ENCODE results near the gene POLR3GL.

The POLR3GL gene

GRCh38 chr1:145967288-145967687 lies 2.8 kb downstream of the POLR3GL start:
- FAIRE-seq (no peak), DNase-seq (ENCODE audit: insufficient read length, low spot score) (no peak)

GRCh38 chr1:145972580-145972979 lies 8.1 kb downstream of the POLR3GL start:
- TF ChIP-seq SPI1 (IDR thresholded peaks at IDR 0.05; ENCODE audit: low read depth, low read length) (no peak), POLR2AphosphoS5 (IDR thresholded peaks at IDR 0.05; ENCODE audit: low read depth, low read length) (no peak), PAX5 (IDR thresholded peaks at IDR 0.05; ENCODE audit: insufficient read depth, low read length, severe bottlenecking) (no peak), POU2F2 (IDR thresholded peaks at IDR 0.05; ENCODE audit: low read depth, low read length) (no peak), POLR2A (IDR thresholded peaks at IDR 0.05; ENCODE audit: low read depth, low read length) (no peak), TAF1 (IDR thresholded peaks at IDR 0.05; ENCODE audit: low read depth, low read length) (no peak)
- DNase-seq (ENCODE audit: insufficient read length, low spot score) = no peak
- no peak for FAIRE-seq

More at GRCh38 chr1:145967288-145967687, 2.8 kb downstream of the POLR3GL start:
- TF ChIP-seq TAF1 (IDR thresholded peaks at IDR 0.05; ENCODE audit: low read depth, low read length) (no peak), SPI1 (IDR thresholded peaks at IDR 0.05; ENCODE audit: low read depth, low read length) (no peak), POLR2A (IDR thresholded peaks at IDR 0.05; ENCODE audit: low read depth, low read length) (no peak), PAX5 (IDR thresholded peaks at IDR 0.05; ENCODE audit: insufficient read depth, low read length, severe bottlenecking) (no peak), POLR2AphosphoS5 (IDR thresholded peaks at IDR 0.05; ENCODE audit: low read depth, low read length) (no peak), POU2F2 (IDR thresholded peaks at IDR 0.05; ENCODE audit: low read depth, low read length) (no peak)

DNA sequence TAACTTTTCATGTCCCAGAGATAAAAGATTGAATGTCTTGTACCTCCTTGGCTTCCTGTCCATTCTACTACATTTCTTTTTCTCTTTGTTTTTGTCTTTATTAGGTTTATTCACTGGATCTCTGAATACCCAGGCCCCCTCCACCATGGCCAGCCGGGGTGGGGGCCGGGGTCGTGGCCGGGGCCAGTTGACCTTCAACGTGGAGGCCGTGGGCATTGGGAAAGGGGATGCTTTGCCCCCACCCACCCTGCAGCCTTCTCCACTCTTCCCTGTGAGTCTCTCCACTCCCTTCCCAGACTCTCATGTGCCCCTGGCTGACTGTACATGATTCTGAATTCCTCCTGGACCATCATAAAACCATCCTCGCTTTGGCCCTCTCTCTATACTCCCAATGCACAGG lies 10.2 kb downstream of the POLR3GL start:
- no peak for TF ChIP-seq POLR2A (IDR thresholded peaks at IDR 0.05; ENCODE audit: low read depth, low read length)
- TF ChIP-seq POU2F2 (IDR thresholded peaks at IDR 0.05; ENCODE audit: low read depth, low read length) = no peak
- DNase-seq (ENCODE audit: insufficient read length, low spot score) (no peak), FAIRE-seq (no peak)

- DNase-seq (ENCODE audit: insufficient read length, low spot score) (no peak), FAIRE-seq (no peak)
- TF ChIP-seq SPI1 (IDR thresholded peaks at IDR 0.05; ENCODE audit: low read depth, low read length) = no peak
- TF ChIP-seq POU2F2 (IDR thresholded peaks at IDR 0.05; ENCODE audit: low read depth, low read length) = no peak
- TF ChIP-seq PAX5 (IDR thresholded peaks at IDR 0.05; ENCODE audit: insufficient read depth, low read length, severe bottlenecking) = no peak
- TF ChIP-seq POLR2AphosphoS5 (IDR thresholded peaks at IDR 0.05; ENCODE audit: low read depth, low read length) = no peak
- TF ChIP-seq POLR2A (IDR thresholded peaks at IDR 0.05; ENCODE audit: low read depth, low read length) = no peak
- TF ChIP-seq TAF1 (IDR thresholded peaks at IDR 0.05; ENCODE audit: low read depth, low read length) = no peak
These were observed 10.7 kb downstream of the POLR3GL start for GRCh38 chr1:145975216-145975615.

GRCh38 chr1:145977016-145977415 lies 12.5 kb downstream of the POLR3GL start:
- FAIRE-seq (no peak), DNase-seq (ENCODE audit: insufficient read length, low spot score) (no peak)
- TF ChIP-seq TAF1 (IDR thresholded peaks at IDR 0.05; ENCODE audit: low read depth, low read length) (no peak), SPI1 (IDR thresholded peaks at IDR 0.05; ENCODE audit: low read depth, low read length) (no peak), POLR2AphosphoS5 (IDR thresholded peaks at IDR 0.05; ENCODE audit: low read depth, low read length) (no peak), POU2F2 (IDR thresholded peaks at IDR 0.05; ENCODE audit: low read depth, low read length) (no peak), POLR2A (IDR thresholded peaks at IDR 0.05; ENCODE audit: low read depth, low read length) (no peak), PAX5 (IDR thresholded peaks at IDR 0.05; ENCODE audit: insufficient read depth, low read length, severe bottlenecking) (no peak)

DNA sequence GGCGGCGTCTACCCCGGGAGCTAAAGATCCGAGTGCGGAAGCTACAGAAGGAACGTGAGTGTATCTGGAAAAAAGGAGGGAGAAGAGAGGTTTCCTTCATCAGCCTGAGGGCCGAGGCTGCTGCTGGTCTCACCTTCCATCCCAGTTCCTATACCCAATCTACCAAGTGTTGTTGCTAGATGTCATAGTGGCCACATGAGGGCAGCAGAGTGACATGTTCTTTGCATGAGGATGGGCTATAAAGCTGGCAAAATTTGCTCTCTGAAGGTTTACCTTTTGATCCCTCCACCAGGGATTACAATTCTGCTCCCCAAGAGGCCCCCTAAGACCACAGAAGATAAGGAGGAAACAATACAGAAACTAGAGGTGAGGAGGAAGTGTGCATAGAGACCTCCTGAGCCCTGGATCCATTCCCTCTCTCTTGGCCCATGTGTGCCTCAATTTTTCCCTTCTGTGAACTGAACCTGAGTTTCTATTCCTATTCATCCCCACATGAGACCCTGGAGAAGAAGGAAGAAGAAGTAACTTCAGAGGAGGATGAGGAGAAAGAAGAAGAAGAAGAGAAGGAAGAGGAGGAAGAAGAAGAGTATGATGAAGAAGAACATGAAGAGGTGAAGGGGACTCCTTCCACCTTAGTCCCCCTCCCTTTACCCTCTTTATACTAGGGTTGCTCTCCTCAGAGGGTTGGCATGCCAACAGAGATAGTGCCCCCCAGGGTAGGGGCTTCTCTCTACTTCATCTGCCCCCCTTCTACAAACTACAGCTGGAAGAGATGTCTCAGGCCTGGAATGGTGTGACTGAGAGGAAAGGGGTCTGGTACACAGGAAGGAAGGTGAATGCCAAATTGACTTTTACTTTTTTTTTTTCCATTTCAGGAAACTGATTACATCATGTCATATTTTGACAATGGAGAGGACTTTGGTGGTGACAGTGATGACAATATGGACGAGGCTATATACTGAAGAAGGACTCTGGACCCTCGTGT lies 13.3 kb downstream of the POLR3GL start:
- DNase-seq (ENCODE audit: insufficient read length, low spot score) (peak; percentile 66), FAIRE-seq (peak; percentile 89)
- TF ChIP-seq SPI1 (IDR thresholded peaks at IDR 0.05; ENCODE audit: low read depth, low read length) (no peak), TAF1 (IDR thresholded peaks at IDR 0.05; ENCODE audit: low read depth, low read length) (no peak), POU2F2 (IDR thresholded peaks at IDR 0.05; ENCODE audit: low read depth, low read length) (no peak), POLR2A (IDR thresholded peaks at IDR 0.05; ENCODE audit: low read depth, low read length) (no peak), POLR2AphosphoS5 (IDR thresholded peaks at IDR 0.05; ENCODE audit: low read depth, low read length) (no peak), PAX5 (IDR thresholded peaks at IDR 0.05; ENCODE audit: insufficient read depth, low read length, severe bottlenecking) (no peak)

GRCh38 chr1:145978471-145978853 lies 14.0 kb downstream of the POLR3GL start:
- DNase-seq (ENCODE audit: insufficient read length, low spot score) = no peak
- TF ChIP-seq POU2F2 (IDR thresholded peaks at IDR 0.05; ENCODE audit: low read depth, low read length) (no peak), SPI1 (IDR thresholded peaks at IDR 0.05; ENCODE audit: low read depth, low read length) (peak; percentile 91)
- FAIRE-seq = no peak

DNA sequence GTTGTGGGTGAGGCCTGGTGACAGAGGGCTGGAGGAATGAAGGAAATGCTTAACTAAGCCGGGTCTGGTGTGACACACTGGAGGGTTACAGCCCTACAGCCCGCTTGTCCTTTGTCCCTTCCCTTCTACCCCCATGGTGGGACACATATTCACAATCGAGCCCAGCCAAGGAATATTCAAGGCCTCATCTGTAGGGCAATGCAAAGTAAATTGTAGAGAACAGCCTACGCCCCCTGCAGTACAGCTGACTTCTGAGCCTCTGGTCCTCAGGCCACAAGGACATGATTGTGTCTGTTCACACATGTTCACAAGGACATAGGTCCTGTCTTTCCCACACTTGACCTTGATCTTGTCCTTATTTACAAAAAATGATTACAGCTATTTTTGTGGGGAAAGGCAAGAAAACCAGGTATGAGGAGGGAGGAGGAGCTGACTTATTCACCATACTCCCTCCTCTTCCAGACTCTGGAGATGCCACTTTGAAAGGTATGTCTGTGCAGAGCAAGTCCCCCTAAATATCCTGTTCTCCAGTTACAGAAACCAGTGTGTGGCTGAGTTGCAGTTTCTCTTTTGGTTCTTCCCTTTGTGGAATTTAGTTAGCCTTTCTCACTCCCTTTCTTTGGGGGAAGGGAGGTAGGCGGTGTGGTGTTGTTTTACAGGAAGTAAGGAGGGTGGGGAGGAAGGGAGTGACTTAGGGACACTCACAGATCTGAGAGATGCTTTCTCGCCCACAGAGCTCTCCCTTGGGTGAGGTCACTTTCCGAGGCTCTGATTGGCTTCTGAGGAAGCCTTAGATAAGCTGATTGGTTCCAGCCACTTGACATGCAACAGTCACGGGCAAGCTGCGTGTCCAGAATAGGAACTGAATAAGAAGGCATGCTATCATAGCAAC lies 14.6 kb downstream of the POLR3GL start:
- TF ChIP-seq PAX5 (IDR thresholded peaks at IDR 0.05; ENCODE audit: insufficient read depth, low read length, severe bottlenecking) (no peak), POU2F2 (IDR thresholded peaks at IDR 0.05; ENCODE audit: low read depth, low read length) (peak; percentile 52; the same call in 1 of the 2 replicates), SPI1 (IDR thresholded peaks at IDR 0.05; ENCODE audit: low read depth, low read length) (peak; percentile 75)
- FAIRE-seq (peak; percentile 87), DNase-seq (ENCODE audit: insufficient read length, low spot score) (no peak)

DNA sequence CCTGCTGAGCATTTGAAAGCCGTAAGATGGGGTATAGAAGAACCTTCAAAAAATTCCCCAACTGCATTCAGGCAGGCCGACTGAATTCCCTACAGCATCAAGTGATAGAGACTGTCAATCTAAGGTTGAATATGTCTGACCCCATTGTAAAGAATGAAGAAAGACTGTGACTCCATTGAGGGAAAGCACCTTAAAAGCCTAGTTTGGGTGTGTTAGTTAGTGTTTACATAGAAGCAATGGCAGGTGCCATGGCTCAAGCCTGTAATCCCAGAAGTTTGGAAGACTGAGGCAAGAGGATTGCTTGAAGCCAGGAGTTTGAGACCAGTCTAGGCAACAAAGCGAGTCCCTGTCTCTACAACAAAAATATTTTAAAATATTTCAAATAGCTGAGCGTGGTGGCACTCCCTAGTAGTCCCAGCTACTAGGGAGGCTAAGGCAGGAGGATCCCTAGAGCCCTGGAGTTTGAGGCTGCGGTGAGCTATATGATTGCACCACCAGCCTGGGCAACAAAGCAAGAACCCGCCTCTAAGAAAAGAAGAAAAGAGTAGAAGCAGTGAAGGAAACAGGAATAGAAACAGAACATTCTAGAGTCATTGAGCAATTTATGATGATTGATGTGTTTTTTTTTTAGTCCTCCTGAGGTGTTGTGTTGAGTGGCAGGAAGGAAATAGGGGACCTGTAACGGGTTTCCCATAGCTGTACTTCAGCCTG lies 15.4 kb downstream of the POLR3GL start:
- TF ChIP-seq PAX5 (IDR thresholded peaks at IDR 0.05; ENCODE audit: insufficient read depth, low read length, severe bottlenecking) (no peak), POU2F2 (IDR thresholded peaks at IDR 0.05; ENCODE audit: low read depth, low read length) (no peak), SPI1 (IDR thresholded peaks at IDR 0.05; ENCODE audit: low read depth, low read length) (peak; percentile 26), TAF1 (IDR thresholded peaks at IDR 0.05; ENCODE audit: low read depth, low read length) (no peak), POLR2AphosphoS5 (IDR thresholded peaks at IDR 0.05; ENCODE audit: low read depth, low read length) (no peak), POLR2A (IDR thresholded peaks at IDR 0.05; ENCODE audit: low read depth, low read length) (no peak)
- DNase-seq (ENCODE audit: insufficient read length, low spot score) = no peak
- no peak for FAIRE-seq

Data from GM12891 (cell line).